Measurements from ENCODE around the gene CDC42BPA. TPM values are rescaled to one million over a fixed set of nuclear protein-coding genes. Genes with fewer than 3 reads are reported as not detected.

Gene CDC42BPA
- total RNA-seq, 2 donors from 2014 or later, result 26.4 to 36.6 TPM

DNA sequence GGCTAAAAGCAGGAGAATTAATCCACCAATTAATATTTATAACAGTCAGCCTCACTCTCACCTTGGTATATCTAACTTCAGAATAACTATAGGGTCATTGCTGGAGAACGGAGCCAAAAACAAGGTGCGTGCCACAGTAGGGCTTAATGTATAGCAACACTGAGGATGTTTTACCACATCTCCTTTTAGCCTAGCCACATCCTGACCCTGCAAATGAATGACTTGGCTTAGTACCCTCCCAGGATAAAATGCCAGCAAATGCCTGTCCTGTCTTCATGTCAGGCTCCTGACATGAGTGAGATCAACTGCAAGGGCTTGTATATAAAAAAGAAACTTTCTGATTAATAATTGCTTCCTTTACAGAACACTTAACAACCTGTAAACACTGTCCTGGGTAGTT is 2.7 kb upstream of the CDC42BPA start:
- Histone ChIP-seq H3K4me1 (peaks cover 5% of the 10 kb centered on the region), H3K9ac (ENCODE audit: low read depth in 2 of 2, low read length in 2 of 2) (peak overlapping the region in 1 of 2 donors; percentile 1), H3K9me3 (no peaks in the 10 kb centered on the region), H3K27me3 (no peaks in the 10 kb centered on the region), H3K36me3 (no peaks in the 10 kb centered on the region), H3K4me3 (no peak overlapping the region), H3K27ac (no peak overlapping the region)
- DNase-seq, result no peak
- TF ChIP-seq CTCF (IDR thresholded peaks at IDR 0.05), result no peak
- intact Hi-C loops (cut with DNase I), result no loop called here

DNA sequence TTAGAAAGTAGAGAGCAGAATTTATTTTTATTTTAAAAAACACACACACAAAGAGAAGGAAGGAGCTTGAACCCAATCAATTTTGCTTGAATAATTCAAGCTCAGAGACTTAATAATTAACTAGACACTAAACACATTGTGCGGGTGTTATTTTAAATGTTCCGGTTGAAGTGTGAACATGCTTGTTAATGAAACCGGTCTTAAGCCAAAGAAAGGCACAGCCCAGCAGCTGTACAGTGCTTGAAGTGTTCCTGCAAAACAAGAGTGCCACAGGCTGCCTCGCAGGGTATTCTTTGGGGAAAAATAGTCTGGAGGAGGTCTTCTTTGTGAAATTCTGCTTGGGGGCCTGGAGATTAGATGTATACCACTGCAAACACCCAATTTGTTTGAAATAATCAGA is 2.2 kb upstream of the CDC42BPA start:
- Histone ChIP-seq H3K9ac (ENCODE audit: low read depth in 2 of 2, low read length in 2 of 2) (peak overlapping the region in 1 of 2 donors; percentile 21), H3K27me3 (no peaks in the 10 kb centered on the region), H3K4me1 (peaks cover 5% of the 10 kb centered on the region), H3K4me3 (no peak overlapping the region), H3K36me3 (no peaks in the 10 kb centered on the region), H3K9me3 (no peaks in the 10 kb centered on the region), H3K27ac (no peak overlapping the region)
- no peak for TF ChIP-seq CTCF (IDR thresholded peaks at IDR 0.05)
- intact Hi-C loops (cut with DNase I), result no loop called here
- DNase-seq, result no peak

DNA sequence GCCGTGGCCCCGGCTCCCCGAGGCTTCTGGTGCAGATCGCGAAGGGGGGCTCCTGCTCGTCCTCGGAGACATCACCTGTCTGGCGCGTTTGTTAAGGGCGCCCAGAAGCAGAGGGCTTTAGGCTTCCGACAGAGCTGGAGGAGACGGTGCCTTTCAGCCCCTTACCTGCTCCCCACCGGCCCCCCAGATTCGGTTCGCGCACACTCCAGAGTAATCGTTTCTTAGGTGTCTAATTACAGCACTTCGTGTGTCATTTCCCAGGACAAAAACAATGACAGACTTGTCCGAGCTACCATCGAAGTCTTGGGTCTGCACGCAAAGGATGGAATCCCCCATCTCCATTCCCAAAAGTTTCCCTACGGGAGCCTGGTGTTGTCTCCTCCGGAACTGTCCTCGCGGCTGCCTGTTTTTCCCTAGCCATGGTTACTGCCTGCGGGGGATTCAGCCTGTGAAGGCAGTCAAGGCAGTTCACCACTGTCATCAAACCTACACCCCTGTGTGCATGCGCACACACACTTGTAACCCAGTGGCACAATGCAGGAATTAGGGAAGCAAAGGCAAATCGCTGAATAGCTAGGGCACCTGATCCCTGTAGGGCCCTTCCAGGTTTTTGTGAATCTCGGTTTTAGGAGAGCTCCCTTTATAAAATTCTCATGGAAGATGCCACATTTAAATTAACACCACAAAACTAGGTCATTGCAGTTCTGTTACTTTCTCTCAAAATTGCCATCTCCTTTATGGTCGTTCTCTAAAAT is 738 bp upstream of the CDC42BPA start:
- Histone ChIP-seq H3K4me1 (peaks cover 5% of the 10 kb centered on the region), H3K27me3 (no peaks in the 10 kb centered on the region), H3K9me3 (no peaks in the 10 kb centered on the region), H3K27ac (peak overlapping the region; percentile 93), H3K9ac (ENCODE audit: low read depth in 2 of 2, low read length in 2 of 2) (peak overlapping the region; percentile 76 to 89), H3K36me3 (no peaks in the 10 kb centered on the region), H3K4me3 (peak overlapping the region; percentile 50)
- intact Hi-C loops (cut with DNase I), result no loop called here
- DNase-seq, result peak; percentile 66
- TF ChIP-seq CTCF (IDR thresholded peaks at IDR 0.05), result no peak

DNA sequence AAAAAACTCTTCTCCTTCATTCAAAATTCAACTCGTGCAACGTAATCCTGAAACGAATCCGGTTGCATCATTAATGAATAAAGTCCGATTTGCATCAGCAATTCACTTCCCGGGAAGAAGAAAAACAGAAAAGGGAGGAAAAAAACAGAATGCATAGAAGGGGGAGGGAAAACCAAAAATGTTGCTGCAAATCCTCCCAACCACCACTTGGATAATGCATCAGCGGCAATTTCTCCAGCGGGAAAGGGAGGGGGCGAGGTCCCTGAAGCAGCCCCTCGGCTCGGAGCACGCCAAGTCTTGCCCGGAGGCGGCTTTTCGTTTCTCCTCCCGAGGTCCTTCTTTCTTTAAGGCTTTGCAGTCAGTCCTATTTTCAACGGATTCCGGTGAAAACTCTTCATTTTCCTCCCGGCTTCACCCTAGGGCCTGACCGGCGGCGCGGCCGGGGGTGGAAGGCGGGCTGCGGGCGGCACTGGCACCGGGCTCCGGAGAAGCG is 723 bp downstream of the CDC42BPA start:
- Histone ChIP-seq H3K9me3 (no peaks in the 10 kb centered on the region), H3K4me3 (peak overlapping the region; percentile 50), H3K36me3 (no peaks in the 10 kb centered on the region), H3K9ac (ENCODE audit: low read depth in 2 of 2, low read length in 2 of 2) (peak overlapping the region; percentile 82 to 90), H3K27ac (peak overlapping the region; percentile 93), H3K4me1 (peaks cover 5% of the 10 kb centered on the region), H3K27me3 (no peaks in the 10 kb centered on the region)
- TF ChIP-seq CTCF (IDR thresholded peaks at IDR 0.05), result no peak
- intact Hi-C loops (cut with DNase I), result no loop called here
- peak; percentile 65 for DNase-seq

DNA sequence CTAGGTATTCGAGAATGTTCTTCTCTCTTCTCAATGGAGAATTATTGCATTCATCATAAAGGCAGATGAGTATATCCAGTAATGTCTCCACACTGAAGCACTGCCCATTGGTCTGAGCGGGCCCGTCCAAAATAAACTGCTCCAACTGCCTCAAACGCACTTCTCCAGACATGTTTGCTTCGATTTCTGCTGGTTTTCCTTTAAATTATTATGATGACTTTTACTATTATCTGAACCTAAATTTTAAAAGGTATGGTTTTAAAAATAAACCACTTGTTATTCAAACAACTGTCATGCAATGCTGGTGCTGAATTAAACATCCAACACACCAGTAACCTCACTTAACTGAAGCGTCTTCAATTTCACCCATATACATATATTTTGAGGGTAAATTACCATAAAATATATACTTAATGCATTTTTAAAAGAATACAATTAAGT is 1.3 kb downstream of the CDC42BPA start:
- no peak for TF ChIP-seq CTCF (IDR thresholded peaks at IDR 0.05)
- H3K27me3 ChIP-seq, result no peaks in the 10 kb centered on the region
- no peaks in the 10 kb centered on the region for H3K9me3 ChIP-seq
- H3K36me3 ChIP-seq, result no peaks in the 10 kb centered on the region
- H3K4me1 ChIP-seq, result peaks cover 5% of the 10 kb centered on the region
- intact Hi-C loops (cut with DNase I), result no loop called here
- peak; percentile 43 for DNase-seq
- H3K27ac ChIP-seq, result peak overlapping the region; percentile 93
- peak overlapping the region; percentile 30 to 70 for H3K9ac ChIP-seq (ENCODE audit: low read depth in 2 of 2, low read length in 2 of 2)
- H3K4me3 ChIP-seq, result peak overlapping the region; percentile 50

All from colonic mucosa (tissue), 4 donors.